PFSK-1 (cell line): ENCODE measurements around the gene BRD3OS.

Source experiments
- FOXP2 ChIP-seq: optimal IDR thresholded peaks from 2 replicates; pipeline ENCODE3; 2011; ENCODE audit warnings: borderline replicate concordance, control low read depth, inconsistent platforms; ENCODE audit not compliant: insufficient read depth; ENCODE audit errors: extremely low read length, extremely low read depth
- POLR2AphosphoS5 ChIP-seq: IDR thresholded peaks from 2 replicates; pipeline ENCODE4 v1.6.1; 2012; ENCODE audit warnings: low read depth, mild to moderate bottlenecking, control low read depth, low read length, moderate library complexity
- SIN3A ChIP-seq: IDR thresholded peaks from 2 replicates; pipeline ENCODE4 v1.6.1; 2012; ENCODE audit warnings: mild to moderate bottlenecking, low read length, moderate library complexity, borderline replicate concordance; ENCODE audit not compliant: insufficient read depth
- TAF1 ChIP-seq: IDR thresholded peaks from 2 replicates; pipeline ENCODE4 v1.6.1; 2012; ENCODE audit warnings: low read length, control low read depth, borderline replicate concordance; ENCODE audit not compliant: insufficient read depth
- TF ChIP-seq, protein P1 (sequence below), 2 experiments: IDR thresholded peaks; 2 replicates each; pipeline versions ENCODE4 v1.6.1 to v1.8.0; 2011 to 2012; ENCODE audit warnings: low read depth in 2 of 2, low read length in 2 of 2, control low read depth in 1 of 2, inconsistent platforms in 1 of 2, mild to moderate bottlenecking in 1 of 2, moderate library complexity in 1 of 2; ENCODE audit not compliant: insufficient read depth in 1 of 2

The BRD3OS gene

DNA sequence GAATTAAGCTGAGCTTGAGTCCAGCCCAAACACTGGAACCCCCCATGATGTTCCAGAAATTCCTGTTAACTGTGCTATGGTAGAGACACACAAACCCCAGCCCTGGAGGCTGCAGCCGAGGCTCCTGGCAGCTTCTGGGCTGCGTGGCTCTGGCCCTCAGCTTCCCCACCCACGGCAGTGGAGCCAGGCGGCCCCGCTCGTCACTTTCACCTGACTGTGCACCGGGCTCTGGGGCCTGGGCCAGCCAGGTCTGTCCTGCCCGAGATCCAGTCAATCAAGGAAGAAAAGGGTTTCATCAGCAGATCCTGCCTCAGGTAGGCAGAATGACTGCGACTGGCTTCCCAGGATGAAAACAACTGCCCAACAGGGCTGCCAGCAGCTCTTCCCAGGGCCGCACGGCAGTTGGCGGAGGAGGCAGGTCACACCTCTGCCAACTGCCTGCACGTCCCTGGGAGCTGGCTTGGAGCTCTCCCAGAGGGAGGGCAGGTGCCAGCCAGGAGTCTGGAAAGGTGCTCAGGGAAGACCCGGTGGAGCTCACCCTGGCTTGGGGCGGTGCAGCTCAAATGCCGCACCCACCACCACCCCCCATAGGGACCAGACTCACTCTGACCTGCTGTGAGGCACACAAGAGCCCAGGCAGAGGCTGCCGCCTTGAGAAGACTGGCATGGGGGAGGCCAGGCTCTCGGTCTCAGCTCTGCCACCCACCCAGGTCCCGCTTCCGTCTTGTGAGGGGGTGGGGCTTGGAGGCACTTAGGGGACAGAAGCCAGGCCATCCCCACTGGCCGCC, 21.8 kb downstream of the BRD3OS start:
- TF ChIP-seq SIN3A (no peak), TAF1 (no peak), POLR2AphosphoS5 (no peak), FOXP2 (no peak)
- TF ChIP-seq, protein P1, sequence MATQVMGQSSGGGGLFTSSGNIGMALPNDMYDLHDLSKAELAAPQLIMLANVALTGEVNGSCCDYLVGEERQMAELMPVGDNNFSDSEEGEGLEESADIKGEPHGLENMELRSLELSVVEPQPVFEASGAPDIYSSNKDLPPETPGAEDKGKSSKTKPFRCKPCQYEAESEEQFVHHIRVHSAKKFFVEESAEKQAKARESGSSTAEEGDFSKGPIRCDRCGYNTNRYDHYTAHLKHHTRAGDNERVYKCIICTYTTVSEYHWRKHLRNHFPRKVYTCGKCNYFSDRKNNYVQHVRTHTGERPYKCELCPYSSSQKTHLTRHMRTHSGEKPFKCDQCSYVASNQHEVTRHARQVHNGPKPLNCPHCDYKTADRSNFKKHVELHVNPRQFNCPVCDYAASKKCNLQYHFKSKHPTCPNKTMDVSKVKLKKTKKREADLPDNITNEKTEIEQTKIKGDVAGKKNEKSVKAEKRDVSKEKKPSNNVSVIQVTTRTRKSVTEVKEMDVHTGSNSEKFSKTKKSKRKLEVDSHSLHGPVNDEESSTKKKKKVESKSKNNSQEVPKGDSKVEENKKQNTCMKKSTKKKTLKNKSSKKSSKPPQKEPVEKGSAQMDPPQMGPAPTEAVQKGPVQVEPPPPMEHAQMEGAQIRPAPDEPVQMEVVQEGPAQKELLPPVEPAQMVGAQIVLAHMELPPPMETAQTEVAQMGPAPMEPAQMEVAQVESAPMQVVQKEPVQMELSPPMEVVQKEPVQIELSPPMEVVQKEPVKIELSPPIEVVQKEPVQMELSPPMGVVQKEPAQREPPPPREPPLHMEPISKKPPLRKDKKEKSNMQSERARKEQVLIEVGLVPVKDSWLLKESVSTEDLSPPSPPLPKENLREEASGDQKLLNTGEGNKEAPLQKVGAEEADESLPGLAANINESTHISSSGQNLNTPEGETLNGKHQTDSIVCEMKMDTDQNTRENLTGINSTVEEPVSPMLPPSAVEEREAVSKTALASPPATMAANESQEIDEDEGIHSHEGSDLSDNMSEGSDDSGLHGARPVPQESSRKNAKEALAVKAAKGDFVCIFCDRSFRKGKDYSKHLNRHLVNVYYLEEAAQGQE (IDR thresholded peaks at IDR 0.05; ENCODE audit: insufficient read depth in 1 of 2, low read depth in 2 of 2, low read length in 2 of 2) = no peak

DNA sequence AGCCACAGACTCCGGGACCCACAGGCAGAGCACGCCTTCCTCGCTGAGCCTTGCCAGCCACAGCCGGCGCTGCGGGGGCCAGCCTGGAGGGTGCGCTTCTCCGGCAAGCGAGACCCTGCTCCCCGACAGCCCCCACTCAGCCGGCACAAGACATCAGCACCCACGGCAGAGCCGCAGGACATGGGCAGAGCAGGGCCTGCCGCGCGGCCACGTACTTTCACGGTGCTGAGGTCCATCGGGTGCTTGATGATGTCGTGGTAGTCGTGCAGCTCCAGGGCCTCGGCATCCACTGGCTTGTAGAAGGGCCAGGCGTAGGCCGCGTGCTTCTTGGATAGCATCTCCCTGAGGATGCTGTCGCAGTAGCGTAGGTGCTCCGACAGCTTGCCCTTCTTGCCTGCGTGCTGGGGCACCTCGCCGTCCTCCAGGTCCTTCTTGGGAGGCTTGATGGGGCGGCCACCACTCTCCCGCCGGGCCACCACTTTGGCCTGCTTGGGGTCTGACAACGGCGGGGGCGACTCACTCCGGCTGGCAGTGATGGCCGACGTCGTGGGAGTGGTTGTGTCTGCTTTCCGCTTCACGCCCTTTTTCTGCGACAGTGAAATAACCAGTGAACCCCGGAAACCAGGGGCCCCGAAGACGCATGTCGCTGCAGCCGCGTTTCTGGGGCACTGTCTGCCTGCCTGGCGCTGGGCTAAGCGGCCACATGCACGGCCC, 22.7 kb downstream of the BRD3OS start:
- TF ChIP-seq POLR2AphosphoS5 (no peak), SIN3A (no peak), FOXP2 (no peak), TAF1 (no peak)
- TF ChIP-seq, protein P1 (IDR thresholded peaks at IDR 0.05; ENCODE audit: insufficient read depth in 1 of 2, low read depth in 2 of 2, low read length in 2 of 2) = no peak

DNA sequence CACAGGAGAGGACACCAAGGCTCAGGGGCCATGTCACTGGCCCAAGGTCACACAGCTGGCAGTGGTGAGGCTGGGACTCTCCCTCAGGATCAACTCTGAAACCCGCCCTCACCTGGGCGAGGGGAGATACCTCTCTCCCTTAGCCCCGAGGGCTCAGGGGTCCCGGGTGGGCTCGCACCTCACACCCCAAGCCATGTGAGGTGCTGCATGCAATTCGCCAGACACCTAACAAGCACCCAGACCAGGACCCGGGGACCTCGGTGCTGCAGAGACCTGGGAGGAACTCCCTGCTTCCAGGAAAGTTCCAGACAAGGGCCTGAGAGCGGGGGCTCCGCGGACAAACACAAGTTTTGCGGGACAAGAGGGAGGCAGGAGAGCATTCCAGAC, 23.3 kb downstream of the BRD3OS start:
- TF ChIP-seq POLR2AphosphoS5 (no peak), FOXP2 (no peak), SIN3A (no peak), TAF1 (no peak)
- TF ChIP-seq, protein P1 (IDR thresholded peaks at IDR 0.05; ENCODE audit: insufficient read depth in 1 of 2, low read depth in 2 of 2, low read length in 2 of 2) = no peak

DNA sequence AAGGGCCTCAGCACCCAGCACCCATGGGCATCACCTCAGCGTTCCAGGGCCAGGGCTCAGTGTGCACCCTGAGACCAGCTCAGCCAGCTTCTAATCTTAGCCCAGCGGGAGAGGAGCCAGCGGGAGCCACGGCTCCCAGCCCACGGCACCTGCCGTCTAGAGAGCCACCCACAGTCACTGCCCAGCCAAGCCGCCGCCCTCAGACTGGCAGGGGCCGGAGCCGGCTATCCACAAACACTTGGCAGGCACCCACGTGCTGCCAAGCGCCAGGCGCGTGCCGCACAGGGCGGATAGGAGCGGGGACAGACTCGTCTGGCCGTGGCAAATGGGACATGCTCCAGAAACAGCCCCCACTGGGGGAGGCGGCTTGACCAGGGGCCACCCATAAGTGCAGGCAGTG, 24.0 kb downstream of the BRD3OS start:
- TF ChIP-seq POLR2AphosphoS5 (no peak), SIN3A (no peak), FOXP2 (no peak), TAF1 (no peak)
- TF ChIP-seq, protein P1 (IDR thresholded peaks at IDR 0.05; ENCODE audit: insufficient read depth in 1 of 2, low read depth in 2 of 2, low read length in 2 of 2) = no peak
